ENCODE results near the gene MOV10L1.

- TF ChIP-seq CTCF (IDR thresholded peaks at IDR 0.05; ENCODE audit: low read length) (no peak), EZH2 (optimal IDR thresholded peaks at IDR 0.05; ENCODE audit: low read depth, low read length) (no peak), EZH2phosphoT487 (IDR thresholded peaks at IDR 0.05; ENCODE audit: low read length) (no peak)
Measured at GRCh38 chr22:50081426-50082196, 8.2 kb upstream of the MOV10L1 start.

Measured in MM.1S (cell line).